NCI-H146 (cell line): ENCODE data around the gene PRCP.

Source experiments
- DNase-seq: peaks from one replicate; lab custom pipeline; 2025; lab: John Stamatoyannopoulos, UW

The PRCP gene

DNA sequence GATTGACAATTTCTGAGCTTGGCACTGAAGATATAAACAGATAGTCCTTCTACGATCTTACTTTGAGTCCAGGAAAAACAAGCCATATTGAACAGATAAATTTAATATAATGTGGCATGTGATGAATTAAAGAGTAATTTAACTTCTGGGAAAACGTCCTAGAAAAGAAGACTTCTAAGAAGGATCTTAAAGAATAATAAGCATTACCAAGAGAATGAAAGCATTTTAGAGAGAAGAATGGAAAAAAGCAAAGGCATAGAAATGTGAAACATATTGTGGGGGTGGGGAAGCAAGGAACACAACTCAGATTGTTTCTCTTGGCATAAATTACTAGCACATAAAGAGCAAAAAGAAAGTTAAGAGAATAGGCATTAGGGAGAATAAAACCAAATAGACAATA is 6.7 kb upstream of the PRCP start:
- no peak for DNase-seq

DNA sequence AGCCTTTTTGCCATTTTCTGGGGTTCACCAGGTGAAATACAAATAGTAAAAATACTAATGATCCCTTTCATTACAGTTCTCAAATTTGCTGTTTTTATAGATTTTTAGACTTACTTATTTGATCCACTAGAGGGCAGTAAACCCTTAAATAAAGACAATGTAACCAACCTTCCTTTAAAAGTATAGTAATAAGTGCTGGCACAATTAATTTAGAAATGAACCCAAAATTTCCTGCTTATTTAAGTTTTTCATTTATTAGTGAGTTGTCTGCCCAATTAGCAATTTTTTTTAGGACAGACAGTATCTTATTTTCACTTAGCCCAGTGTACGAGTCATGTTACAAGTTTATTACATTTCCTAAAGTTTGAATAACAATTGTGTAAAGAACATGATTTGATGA is 6.0 kb upstream of the PRCP start:
- peak; percentile 45 for DNase-seq

DNA sequence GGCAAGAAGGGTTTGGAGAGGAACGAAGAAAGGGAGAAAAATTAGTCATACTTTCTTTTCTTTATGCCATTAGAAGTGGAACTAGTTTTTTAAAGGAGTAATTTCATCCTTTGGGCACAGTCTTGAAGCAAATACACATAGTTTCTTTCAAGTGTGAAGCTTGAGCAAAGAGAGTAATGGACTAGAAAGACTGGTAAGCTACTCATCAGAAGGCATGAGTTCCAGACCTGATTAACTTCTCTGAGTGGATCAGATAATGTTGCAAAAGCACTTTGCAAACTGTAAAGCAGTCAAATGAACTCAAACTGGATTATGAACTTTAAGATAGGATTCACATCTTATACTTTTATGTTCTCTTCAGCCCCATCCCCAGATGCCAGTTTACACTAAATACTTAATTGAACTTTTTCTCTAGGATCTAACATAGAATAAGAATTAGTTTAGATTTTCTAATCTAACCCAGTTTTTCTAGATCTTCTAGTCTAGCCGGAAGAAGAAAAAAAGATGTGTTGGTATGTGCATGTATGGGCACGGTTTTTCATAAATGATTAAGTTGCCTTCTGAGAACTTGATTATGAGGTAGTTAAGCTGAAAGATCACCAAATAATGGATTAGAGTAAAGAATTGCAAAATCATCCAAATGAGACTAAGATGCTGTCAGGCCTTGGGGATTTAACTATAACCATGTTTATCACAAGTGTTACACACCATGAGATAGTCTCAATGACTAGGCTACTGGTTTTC is 3.8 kb upstream of the PRCP start:
- DNase-seq: no peak

DNA sequence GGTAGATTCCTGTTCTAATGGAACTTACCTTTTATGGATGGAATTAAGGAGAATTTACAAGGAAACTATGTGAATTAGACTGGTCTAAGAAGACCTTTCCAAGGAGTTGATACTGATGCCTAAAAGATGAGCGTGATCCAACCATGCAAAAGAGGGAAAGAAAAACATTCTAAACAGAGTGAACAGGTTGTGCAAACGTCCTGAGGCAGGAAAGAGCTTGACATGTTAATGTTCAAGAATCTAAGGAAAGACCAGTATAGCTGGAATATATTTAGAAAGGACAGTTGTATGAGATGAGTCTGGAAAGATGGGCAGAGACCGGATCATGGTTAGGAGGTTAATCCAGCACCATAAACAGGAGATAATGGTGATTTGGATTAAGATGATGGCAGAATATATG is 2.6 kb upstream of the PRCP start:
- no peak for DNase-seq

DNA sequence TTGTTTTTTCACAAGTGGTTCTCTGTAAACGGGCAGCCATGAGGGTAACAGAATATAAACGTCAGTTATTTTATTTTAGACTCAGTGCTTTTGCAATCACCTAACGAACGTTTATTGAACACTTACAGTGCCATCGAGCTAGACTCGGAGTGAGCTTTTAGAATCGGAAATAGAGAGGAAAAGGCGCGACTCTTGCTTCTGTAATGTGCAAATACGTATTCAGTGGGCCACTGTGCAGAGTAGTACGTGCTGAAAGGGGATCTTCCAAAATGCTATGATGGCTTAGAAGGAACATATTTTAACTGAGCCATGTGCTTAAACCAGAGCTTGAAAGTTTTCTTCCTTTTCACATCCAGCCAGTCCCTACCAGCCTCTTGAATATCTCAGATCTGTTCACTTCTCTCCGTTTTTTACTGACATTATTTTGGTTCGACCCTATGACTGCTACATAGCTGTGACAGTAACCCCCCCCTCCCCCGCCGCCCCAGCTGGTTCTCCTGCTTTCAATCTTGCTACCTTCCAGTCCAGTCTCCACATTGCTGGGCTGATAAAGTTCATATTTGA is 1.8 kb upstream of the PRCP start:
- DNase-seq: no peak

DNA sequence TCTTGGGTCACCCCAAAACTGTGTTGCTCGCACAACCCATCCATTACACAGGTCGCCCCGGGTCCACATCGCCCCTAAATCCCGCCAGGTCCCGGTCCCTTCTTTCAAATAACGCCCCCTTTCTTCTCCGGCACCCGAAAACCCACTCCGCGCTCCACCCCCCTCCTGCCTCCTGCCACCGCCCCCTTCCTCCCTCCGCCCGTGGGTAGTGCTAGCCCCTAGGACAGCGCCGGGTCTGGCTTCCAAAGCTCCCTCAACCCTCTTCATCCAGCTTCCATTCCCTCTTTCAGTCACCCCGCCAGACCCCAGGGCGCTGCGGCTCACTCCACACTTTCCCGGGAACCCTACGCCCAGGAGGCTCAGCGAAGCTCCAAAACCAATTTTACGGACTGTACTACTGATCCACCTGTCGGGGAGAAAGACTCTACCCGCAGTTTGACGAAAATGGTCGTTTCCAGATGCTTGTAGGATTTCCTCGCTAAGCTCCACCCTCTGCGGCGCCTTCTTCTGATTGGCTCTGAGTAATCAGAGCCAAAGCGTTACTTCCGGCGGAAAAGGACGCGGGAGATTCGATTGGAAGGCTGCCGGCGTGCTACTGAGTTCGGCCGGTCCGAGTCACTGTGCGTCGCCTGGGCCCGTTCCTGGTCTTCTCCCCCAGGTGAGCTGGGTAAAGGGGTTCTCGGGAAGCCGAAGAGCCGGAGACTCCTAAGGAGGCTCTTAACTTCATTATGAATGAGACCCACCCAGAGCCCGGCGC is 1.1 kb upstream of the PRCP start, which contains the start of gene DDIAS:
Gene DDIAS (plus strand): TSS at position 572 of the 757 bp plus-strand sequence. CDS start 13,003 bp downstream, outside the sequence.
- peak; percentile 97 for DNase-seq

DNA sequence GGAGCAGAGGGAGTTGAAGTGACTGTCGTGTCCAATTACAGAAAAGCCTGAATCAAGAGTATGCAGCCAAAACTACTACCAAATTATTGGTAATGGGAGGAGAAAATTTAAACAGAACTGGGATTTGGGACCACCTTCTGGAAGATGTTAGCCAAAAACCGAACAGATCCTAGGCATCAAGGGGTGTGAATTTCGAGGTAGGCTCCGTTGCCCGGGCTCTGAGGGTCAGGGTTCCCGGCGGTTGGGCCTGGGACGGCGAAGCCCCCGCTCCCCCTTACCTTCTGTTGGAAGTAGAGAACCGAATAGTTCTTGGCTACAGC is 313 bp downstream of the PRCP start:
- DNase-seq: no peak

DNA sequence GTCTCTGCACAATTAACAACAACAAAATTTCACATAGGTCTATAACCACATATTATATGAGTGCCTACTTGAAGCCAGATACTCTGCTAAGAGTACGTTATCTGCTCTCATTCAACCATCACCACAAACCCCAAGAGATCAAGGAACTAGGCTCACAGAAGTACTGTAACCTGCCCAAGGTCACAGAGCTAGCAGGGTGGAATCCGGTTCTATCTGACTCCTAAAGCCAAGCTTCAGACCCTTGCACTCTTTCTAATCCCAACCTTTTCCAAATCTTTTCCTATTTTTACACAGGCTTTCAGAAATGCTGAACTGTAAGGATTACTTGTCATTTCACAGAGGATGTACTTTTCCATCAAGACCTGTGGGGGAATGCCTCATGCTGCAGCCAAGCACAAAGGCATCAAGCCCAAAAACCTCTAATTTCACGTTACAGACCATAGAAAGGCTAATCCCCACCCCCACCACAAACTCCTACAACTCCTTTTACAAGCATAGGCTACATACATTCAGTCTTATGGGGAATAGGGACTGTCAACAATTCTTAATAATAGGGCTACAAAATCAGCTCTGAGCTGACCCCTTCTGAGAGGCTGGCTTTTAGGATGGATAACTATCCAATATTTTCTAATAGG is 927 bp downstream of the PRCP start:
- DNase-seq: no peak

DNA sequence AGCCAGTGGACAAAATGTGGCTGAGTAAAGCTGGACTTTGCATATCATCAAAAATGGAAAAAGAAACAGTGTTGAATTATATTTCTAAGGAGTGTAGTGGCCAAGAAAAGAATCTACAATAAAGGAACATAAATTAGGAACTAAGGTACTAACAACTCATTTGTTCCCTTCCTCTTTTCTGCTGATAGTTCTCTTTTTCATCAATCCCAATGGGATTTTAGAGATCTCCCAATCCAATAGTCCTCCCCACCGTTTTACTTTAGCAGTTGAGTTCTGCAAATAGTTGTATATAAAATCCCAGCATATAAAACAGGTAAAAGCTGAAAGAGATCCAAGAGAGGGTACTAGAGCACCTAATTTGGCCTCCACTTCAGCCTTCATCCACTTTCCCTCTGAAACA is 2.0 kb downstream of the PRCP start:
- no peak for DNase-seq

DNA sequence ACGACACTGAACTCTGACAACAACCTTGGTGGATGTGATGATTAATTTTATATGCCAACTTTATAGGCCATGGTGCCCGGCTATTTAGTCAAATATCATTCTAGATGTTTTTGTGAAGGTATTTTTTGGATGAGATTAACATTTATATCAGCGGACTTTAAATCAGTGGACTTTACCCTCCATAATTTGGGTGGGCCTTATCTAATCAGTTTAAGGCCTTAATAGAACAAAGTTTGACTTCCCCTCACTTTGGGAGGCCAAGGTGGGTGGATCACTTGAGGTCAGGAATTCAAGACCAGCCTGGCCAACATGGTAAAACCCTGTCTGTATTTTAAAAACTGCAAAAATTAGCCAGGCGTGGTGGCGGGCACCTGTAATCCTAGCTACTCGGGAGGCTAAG is 4.0 kb downstream of the PRCP start:
- no peak for DNase-seq

DNA sequence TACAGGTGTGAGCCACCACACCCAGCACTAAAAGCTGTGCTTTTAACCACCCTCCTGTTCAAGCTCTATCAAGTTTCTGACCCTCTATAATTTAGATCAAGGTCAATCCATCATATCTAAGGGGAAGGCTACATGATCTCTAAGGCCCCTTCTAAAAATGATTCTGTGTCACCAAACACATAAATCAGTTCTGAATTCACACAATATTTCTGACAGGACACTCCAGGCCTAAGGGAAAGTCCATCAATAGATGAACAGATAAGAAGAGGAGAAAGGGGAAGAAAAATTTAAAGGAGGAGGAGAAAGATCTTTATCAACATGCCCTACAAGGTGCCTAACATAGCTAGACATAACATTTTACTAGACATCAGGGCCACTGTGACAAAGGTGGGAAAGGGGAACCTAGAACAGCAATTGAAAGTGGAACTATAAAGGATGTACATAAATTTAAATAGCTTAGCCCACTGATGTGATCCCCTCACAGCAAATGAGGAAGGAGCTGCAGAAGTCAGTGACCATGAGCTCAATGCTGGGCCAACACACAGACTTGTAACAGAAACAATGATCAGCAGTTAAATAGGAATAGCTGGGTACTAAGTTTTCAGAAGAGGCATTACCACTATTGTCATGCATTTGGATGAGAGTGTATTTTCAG is 4.7 kb downstream of the PRCP start:
- DNase-seq: no peak

DNA sequence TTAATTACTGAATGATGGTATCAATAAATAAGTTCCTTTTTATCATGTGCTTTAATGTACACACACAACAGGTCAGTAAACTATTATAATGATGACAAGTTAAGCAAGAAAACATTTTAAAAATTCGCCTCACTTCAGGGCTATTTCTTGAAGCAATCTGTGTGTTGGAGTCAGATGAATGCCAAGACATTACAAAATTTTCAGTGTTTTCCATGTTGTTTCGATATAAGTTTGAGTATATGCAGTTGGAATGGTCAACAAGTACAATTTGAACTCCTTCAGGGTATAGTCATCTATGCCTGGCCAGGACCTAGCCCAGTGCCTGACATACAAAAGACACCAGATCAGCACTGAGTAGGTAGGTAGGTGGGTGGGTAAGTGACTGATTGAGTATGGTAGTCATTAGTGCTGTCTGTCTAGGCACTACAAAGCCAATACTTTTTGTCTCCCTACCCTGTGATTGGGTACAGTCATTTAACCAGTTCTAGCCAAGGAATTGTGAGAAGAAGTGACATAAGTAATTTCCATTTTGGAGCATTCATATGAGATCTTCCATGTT is 7.5 kb downstream of the PRCP start:
- no peak for DNase-seq

DNA sequence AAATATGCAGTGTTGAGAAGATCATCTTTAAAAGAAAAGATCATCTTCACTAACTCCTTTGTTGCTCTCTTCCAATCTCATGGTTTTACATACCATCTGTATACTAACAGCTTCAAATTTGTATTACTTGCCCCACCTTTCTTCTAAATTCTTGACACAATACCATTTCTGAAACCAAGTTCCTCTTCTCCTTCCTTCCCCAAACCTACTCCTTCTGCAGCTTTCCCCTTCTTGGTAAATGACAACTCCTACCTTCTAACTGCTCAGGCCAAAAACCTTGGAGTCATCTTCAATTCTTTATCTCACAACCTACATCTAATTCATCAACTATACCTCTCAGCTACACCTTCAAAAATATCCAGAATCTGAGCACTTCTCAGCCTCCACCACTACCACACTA is 9.3 kb downstream of the PRCP start:
- no peak for DNase-seq

DNA sequence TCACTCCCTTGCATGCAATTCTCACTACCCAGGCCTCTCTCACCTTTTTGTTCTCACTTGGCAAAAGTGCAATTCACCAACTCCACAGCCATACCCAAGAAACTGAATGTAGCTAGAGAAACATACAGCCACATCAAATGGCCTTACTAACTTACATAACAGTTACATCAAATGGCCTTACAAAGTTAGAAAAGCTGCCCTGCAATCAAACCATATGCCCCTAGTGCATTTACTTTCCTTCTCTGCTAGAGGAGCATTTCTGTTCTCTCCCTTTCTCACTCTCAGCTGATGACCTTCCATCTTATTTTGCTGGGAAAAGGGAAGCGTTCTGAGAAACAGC is 10.3 kb downstream of the PRCP start:
- no peak for DNase-seq

DNA sequence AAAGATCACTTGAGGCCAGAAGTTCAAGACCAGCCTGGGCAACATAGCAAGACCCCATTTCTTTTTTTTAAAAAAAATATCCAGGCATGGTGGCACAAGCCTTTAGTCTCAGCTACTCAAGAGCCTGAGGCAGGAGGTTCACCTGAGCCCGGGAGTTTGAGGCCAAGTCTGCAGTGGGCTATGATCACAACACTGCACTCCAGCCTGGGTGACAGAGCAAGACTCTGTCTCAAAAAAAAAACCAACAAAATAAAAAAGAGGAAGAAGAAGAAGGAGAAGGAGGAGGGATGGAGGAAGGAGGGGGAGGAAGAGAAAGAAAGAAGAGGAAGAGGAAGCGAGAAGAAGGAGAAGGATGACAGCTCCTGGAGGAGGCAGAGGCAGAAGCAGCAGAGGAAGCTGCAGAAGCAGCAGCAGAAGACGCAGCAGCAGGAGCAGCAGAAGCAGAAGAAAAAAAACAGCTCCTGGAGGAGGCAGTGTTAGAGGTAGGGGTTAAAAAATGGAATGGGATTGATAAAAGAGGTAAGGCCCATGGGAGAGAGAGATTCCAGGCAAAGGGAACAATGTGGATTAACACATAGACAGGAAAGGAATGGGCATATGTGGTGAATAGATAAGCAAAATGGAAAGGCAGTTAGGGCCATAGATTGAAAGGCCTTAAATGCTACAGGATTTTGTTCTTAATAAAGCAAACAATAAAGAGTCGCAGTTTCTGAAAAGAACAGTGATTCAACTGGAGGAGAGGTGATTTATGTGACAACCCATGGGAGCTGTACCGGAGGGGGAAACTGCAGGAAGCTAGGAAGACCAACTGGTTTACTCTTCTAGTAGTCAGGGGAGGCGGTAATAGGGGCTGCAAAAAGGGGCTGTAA is 10.9 kb downstream of the PRCP start:
- no peak for DNase-seq

DNA sequence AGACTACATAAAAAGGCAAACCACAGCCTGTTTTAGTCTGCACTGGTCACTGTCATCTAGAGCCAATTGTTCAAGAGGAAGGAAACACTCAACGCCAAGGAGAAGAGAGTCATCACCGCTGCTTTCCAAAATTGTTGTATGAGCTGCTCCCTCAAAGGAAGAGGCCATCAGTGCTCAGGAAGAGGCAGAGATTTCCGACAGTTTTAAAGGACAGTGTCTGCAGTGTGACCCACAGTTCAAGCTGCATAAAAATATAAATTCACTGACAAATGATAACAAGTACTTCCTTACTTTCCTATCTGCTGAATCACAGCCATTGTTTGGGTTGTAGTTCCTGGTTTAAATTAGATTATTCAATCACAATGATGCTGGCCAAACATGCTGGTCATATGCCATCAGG is 16.4 kb downstream of the PRCP start:
- no peak for DNase-seq

DNA sequence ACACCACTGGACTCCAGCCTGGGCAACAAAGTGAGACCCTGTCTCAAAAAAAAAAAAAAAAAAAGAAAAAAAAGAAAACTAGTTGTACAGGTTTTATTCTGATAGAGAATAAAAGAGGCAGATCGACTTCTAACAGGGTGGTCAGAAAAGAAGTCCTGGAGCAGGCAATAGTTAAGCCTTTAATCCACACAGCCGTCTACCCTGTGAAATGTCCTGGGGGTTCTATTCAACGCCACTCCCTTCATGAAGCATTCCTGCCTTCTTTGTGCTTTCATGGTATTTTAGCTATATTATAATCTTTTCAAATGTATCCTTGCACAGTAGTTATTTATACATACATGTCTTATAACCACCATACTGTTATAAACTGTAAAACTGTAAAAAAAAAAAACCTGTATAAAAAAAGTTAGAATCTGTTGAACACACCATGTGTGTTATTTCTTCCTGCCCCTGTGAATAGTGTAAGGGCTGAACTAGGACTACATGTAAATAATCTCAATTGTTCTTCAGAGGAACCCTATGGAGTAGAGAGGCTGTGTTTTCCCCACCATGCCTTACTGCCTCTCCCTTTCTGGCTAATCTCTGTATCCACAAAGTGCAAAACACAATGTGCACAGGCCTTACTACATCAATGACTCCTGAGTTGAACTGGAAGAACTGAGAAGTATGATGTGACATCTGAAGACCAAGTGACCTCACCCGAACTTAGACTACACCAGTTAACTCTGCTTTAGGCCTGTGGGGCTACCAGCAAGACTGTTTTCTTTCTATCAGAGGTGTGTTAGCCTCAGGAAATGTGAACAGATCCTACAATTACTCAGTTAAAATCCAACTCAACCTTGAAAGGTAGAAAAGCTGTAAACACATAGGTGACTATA is 25.3 kb downstream of the PRCP start:
- DNase-seq: no peak

DNA sequence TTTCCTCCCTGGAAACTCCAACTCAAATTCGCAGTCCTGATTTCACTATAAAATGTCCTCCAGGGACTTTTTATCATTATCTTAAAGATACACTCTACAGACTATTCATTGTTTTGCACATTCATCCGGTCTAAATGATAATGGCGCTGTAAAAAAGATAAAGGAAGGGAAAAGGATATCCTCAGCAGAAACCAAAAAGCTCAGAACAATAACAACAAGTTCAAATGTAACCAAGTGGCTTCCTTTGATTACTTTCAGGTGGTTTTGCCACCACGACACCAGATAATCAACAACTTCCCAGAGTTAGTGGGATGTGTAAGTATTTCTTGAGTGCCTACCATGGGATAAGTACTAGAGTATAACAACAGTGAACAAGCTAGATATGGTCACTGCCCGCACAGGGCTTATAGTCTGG is 26.3 kb downstream of the PRCP start:
- no peak for DNase-seq

DNA sequence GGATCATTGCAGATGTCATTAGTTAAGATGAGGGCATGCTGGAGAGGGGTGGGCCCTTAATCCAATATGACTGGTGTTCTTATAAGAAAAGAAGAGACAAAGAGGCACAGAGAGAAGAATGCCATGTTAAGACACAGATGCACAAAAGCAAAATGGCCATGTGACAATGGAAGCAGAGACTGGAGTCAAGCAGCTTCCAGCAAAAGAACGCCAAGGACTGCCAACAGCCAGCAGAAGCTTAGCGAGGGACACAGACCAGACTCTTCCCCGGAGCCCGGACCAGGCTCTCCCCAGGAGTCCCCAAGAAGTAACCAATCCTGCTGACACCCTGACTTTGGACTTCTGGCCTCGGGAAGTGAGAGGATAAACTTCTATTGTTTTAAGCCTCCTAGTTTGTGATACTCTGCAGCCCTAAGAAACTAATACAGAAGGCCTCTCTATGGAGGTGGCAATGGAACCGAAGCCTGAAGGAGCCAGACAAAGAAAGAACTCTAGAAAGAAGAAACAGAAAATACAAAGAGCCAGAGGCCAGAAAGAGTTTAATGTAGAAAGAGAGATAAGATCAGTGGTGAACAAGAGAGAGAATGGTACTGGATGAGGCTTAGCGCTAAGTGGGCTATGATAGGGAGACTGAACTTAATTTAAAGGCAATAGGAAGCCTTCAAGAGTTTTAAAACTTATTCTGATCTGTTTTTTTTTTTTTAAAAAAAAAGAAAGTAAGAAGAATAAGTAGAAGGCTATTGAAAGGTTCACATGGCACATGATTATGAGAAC is 27.7 kb downstream of the PRCP start:
- no peak for DNase-seq
